BJ (cell line): ENCODE results near the gene TRIM63. TPM values are rescaled to one million over a fixed set of nuclear protein-coding genes. Genes with fewer than 3 reads are reported as not detected.

Experiments used
- CTCF ChIA-PET: fragments of 350-600 bp; formaldehyde crosslinking; extraction: SDS; loops from one replicate; lab custom pipeline; 2021; ENCODE audit warnings: antibody characterized with exemption, inconsistent platforms; lab: Yijun Ruan, JAX
- POLR2A ChIA-PET: fragments of 300-600 bp; sonication (Branson Sonifier 250); formaldehyde crosslinking; extraction: SDS; loops from one replicate; lab custom pipeline; 2021; ENCODE audit warnings: antibody characterized with exemption; lab: Charles Lee
- DNase-seq: peaks from one replicate; pipeline ENCODE4 v3.0.0-alpha.2; 2011; ENCODE audit warnings: low read depth
- H3K27me3 ChIP-seq: 2 replicates; pipeline ENCODE4 v1.6.0; 2011; ENCODE audit warnings: low read length; ENCODE audit not compliant: control insufficient read depth, insufficient read depth
- H3K36me3 ChIP-seq: 2 replicates; pipeline ENCODE4 v1.5.1; 2011; ENCODE audit warnings: low read length; ENCODE audit not compliant: control insufficient read depth, insufficient read depth
- H3K4me3 ChIP-seq: 2 replicates; pipeline ENCODE4 v1.5.1; 2011; ENCODE audit warnings: low read depth, mild to moderate bottlenecking, control low read depth, low read length
- CTCF ChIP-seq: IDR thresholded peaks from 2 replicates; pipeline ENCODE4 v1.5.1; 2011; ENCODE audit warnings: low read depth, mild to moderate bottlenecking, control low read depth, inconsistent platforms, low read length, moderate library complexity; ENCODE audit not compliant: insufficient read depth
- polyA plus RNA-seq: library from polyadenylated mRNA; depleted of rRNA; stranded (reverse); fragments of >200 nt; gene quantifications from 2 replicates; pipeline ENCODE4 v1.2.3, GENCODE V29; 2011

Gene TRIM63
- polyA plus RNA-seq, 1 experiment: not detected

- no peak for TF ChIP-seq CTCF
- Histone ChIP-seq H3K4me3 (no peak overlapping the region), H3K27me3 (peaks cover 14% of the 10 kb centered on the region), H3K36me3 (no peaks in the 10 kb centered on the region)
- POLR2A ChIA-PET: no interaction called here
- CTCF ChIA-PET: interaction anchor here (1.0 kb wide), 1 partner anchor 131 kb away, joined by 4 read pairs; the partner anchor contains the start of gene ZNF593
- no peak for DNase-seq
These were observed 28.5 kb downstream of the TRIM63 start for GRCh38 chr1:26038904-26039303.

GRCh38 chr1:26038477-26038876 lies 29.0 kb downstream of the TRIM63 start:
- no peak for TF ChIP-seq CTCF
- H3K36me3 ChIP-seq: no peaks in the 10 kb centered on the region
- ChIA-PET CTCF (no interaction called here), POLR2A (no interaction called here)
- no peak overlapping the region for H3K4me3 ChIP-seq
- no peak for DNase-seq
- peaks cover 11% of the 10 kb centered on the region for H3K27me3 ChIP-seq

GRCh38 chr1:26037904-26038303 lies 29.5 kb downstream of the TRIM63 start:
- ChIA-PET POLR2A (no interaction called here), CTCF (no interaction called here)
- DNase-seq: no peak
- no peak for TF ChIP-seq CTCF
- Histone ChIP-seq H3K27me3 (peaks cover 10% of the 10 kb centered on the region), H3K36me3 (no peaks in the 10 kb centered on the region), H3K4me3 (no peak overlapping the region)

- H3K4me3 ChIP-seq: no peak overlapping the region
- DNase-seq: no peak
- CTCF ChIA-PET: interaction anchor here (0.5 to 5.4 kb wide), 31 partner anchors 9 to 430 kb away, joined by 3 to 90 read pairs (median 5); partner anchors contain the start of genes EXTL1, PAFAH2, SLC30A2 and ZNF593
These were observed 30.6 kb downstream of the TRIM63 start for GRCh38 chr1:26036756-26037281.

More at GRCh38 chr1:26036756-26037281, 30.6 kb downstream of the TRIM63 start:
- Histone ChIP-seq H3K36me3 (no peaks in the 10 kb centered on the region), H3K27me3 (peaks cover 9% of the 10 kb centered on the region)
- no peak for TF ChIP-seq CTCF
- POLR2A ChIA-PET: interaction anchor here (0.6 kb wide), 1 partner anchor 199 kb away, joined by 3 read pairs; no protein-coding TSS in a partner anchor
